Measurements from ENCODE around the gene ESPL1. TPM values are rescaled to one million over a fixed set of nuclear protein-coding genes. Genes with fewer than 3 reads are reported as not detected.

Gene ESPL1
- total and polyA plus RNA-seq, 2 donors (not counting 3 experiments of a cell fraction or from before 2014, with no cell fraction given) = 16.2 to 42.7 TPM

GRCh38 chr12:53338017-53338416, 69.9 kb downstream of the ESPL1 start:
- dilution Hi-C loops (cut with MboI; ENCODE audit: extremely low pct_ligation_motif_present, low sequenced_read_pairs) (no loop called here), intact Hi-C loops (cut with micrococcal nuclease) (no loop called here)
- TF ChIP-seq POLR2A (IDR thresholded peaks at IDR 0.05; ENCODE audit: low read depth, low read length) = no peak
- no peak for TF ChIP-seq MYC (IDR thresholded peaks at IDR 0.05; ENCODE audit: low read depth, low read length)
- TF ChIP-seq JUN (IDR thresholded peaks at IDR 0.05; ENCODE audit: borderline replicate concordance, insufficient read depth, insufficient read length, low read depth) = no peak
- TF ChIP-seq, protein P1, sequence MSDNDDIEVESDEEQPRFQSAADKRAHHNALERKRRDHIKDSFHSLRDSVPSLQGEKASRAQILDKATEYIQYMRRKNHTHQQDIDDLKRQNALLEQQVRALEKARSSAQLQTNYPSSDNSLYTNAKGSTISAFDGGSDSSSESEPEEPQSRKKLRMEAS (IDR thresholded peaks at IDR 0.05; ENCODE audit: insufficient read depth, insufficient read length) = no peak
- TF ChIP-seq POLR2AphosphoS5 (IDR thresholded peaks at IDR 0.05; ENCODE audit: insufficient read depth, low read depth, low read length) = no peak
- TF ChIP-seq EZH2 (IDR thresholded peaks at IDR 0.05; ENCODE audit: borderline replicate concordance, low read depth, low read length, severe bottlenecking) = no peak
- TF ChIP-seq FOS (IDR thresholded peaks at IDR 0.05; ENCODE audit: borderline replicate concordance, insufficient read depth, low read length) = no peak
- no peak for TF ChIP-seq CTCF (IDR thresholded peaks at IDR 0.05; ENCODE audit: extremely low read depth in 1 of 2, insufficient read depth in 1 of 2, low read depth in 1 of 2, low read length in 2 of 2)
- no peak for TF ChIP-seq GATA2 (IDR thresholded peaks at IDR 0.05; ENCODE audit: insufficient read depth, insufficient read length, low read depth, low read length)
- H3K27ac ChIP-seq (ENCODE audit: insufficient read depth, low read depth, low read length) = no peak overlapping the region
- no peak for FAIRE-seq
- POLR2A ChIA-PET = no interaction called here
- H3K4me1 ChIP-seq (ENCODE audit: control insufficient read depth, extremely low read depth, insufficient read depth, low read length) = no peaks in the 10 kb centered on the region
- H3K4me2 ChIP-seq (ENCODE audit: insufficient read depth, low read length) = no peak overlapping the region
- H3K4me3 ChIP-seq (replicated peaks in 1 of 3; ENCODE audit: insufficient read depth in 1 of 3, low read depth in 1 of 3, low read length in 3 of 3) = no peak overlapping the region
- CTCF ChIA-PET = interaction anchor here (1.2 to 3.3 kb wide), 2 partner anchors 14 kb away, joined by 5 to 15 read pairs; no protein-coding TSS in a partner anchor
- no TSS peak for BruUV-seq (replicated peaks)
- peaks cover 21 to 23% of the 10 kb centered on the region in 2 experiments for H3K27me3 ChIP-seq (ENCODE audit: control insufficient read depth in 2 of 2, insufficient read depth in 2 of 2, low read length in 2 of 2)
- H3K9ac ChIP-seq (replicated peaks; ENCODE audit: extremely low read depth, insufficient read depth, low read length) = no peak overlapping the region
- DNase-seq (ENCODE audit: low read depth, low spot score) = no peak
- no peaks in the 10 kb centered on the region for H3K79me2 ChIP-seq (ENCODE audit: control insufficient read depth, insufficient read depth, low read length)
- H4K20me1 ChIP-seq (replicated peaks; ENCODE audit: control insufficient read depth, extremely low read depth, insufficient read depth, low read length) = no peaks in the 10 kb centered on the region
- H3K9me3 ChIP-seq (replicated peaks; ENCODE audit: control insufficient read depth, insufficient read depth, low read length) = no peaks in the 10 kb centered on the region
- H2AFZ ChIP-seq (ENCODE audit: low read depth, low read length) = no peak overlapping the region
- H3K9me1 ChIP-seq (replicated peaks; ENCODE audit: control insufficient read depth, extremely low read depth, insufficient read depth, low read length) = no peaks in the 10 kb centered on the region
- no peaks in the 10 kb centered on the region for H3K36me3 ChIP-seq (ENCODE audit: control insufficient read depth in 2 of 2, extremely low read depth in 1 of 2, insufficient read depth in 2 of 2, low read length in 2 of 2)
